AG04449 (cell line): ENCODE measurements around the gene NDUFAF5.
"Not testable (repeated sequence)": the region's sequence is repeated elsewhere in the genome, so short reads cannot be mapped to it uniquely, and the experiment has no call there.

Experiments used
- CTCF ChIA-PET: fragments of 350-600 bp; formaldehyde crosslinking; extraction: SDS; loops from one replicate; lab custom pipeline; 2021; ENCODE audit warnings: antibody characterized with exemption; lab: Yijun Ruan, JAX
- POLR2A ChIA-PET: fragments of 400-600, 350-600 bp; formaldehyde crosslinking; extraction: SDS; loops from one replicate; lab custom pipeline; 2020; ENCODE audit warnings: antibody characterized with exemption, inconsistent platforms; lab: Yijun Ruan, JAX
- DNase-seq: peaks from one replicate; pipeline ENCODE4 v3.0.0-alpha.2; 2010; ENCODE audit warnings: low read depth, low spot score
- H3K4me3 ChIP-seq: 2 replicates; pipeline ENCODE4 v1.5.1; 2011; ENCODE audit warnings: low read depth, mild to moderate bottlenecking, control low read depth, low read length
- CTCF ChIP-seq: IDR thresholded peaks from one replicate; pipeline ENCODE4 v1.5.1; 2011; ENCODE audit warnings: mild to moderate bottlenecking, moderate library complexity, low read length, control low read depth, inconsistent platforms; ENCODE audit not compliant: insufficient read depth; ENCODE audit errors: missing control alignments

The NDUFAF5 gene

GRCh38 chr20:13784893-13785715, at the start of gene NDUFAF5, which contains the start of gene ESF1:
TSS of gene NDUFAF5 (plus strand) at chr20:13785028. CDS start at chr20:13785069, 41 bp downstream.
TSS of gene ESF1 (minus strand) at chr20:13784919. CDS start at chr20:13783140, 1,779 bp downstream.
- ChIA-PET CTCF (interaction anchor here (0.7 to 3.3 kb wide), 10 partner anchors 8 to 666 kb away, joined by 3 to 27 read pairs (median 4); no protein-coding TSS in a partner anchor), POLR2A (interaction anchor here (0.6 to 1.6 kb wide), 2 partner anchors 11 to 13 kb away, joined by 4 read pairs; no protein-coding TSS in a partner anchor)
- DNase-seq = peak; percentile 81
- no peak for TF ChIP-seq CTCF
- peak within 1 kb of the TSS; percentile 90 for H3K4me3 ChIP-seq

- no peak overlapping the region for H3K4me3 ChIP-seq
- CTCF ChIA-PET = interaction anchor here (1.3 to 1.5 kb wide), 2 partner anchors 36 to 189 kb away, joined by 3 to 4 read pairs; no protein-coding TSS in a partner anchor
Measured at GRCh38 chr20:13735826-13736225, 49.0 kb upstream of the NDUFAF5 start.

GRCh38 chr20:13736436-13737191, 48.2 kb upstream of the NDUFAF5 start:
- POLR2A ChIA-PET = no interaction called here

More at GRCh38 chr20:13735826-13736225, 49.0 kb upstream of the NDUFAF5 start:
- DNase-seq = no peak
- POLR2A ChIA-PET = no interaction called here
- TF ChIP-seq CTCF = no peak

GRCh38 chr20:13738187-13738586, 46.6 kb upstream of the NDUFAF5 start:
- POLR2A ChIA-PET = not testable (repeated sequence)

More at GRCh38 chr20:13736436-13737191, 48.2 kb upstream of the NDUFAF5 start:
- no peak overlapping the region for H3K4me3 ChIP-seq
- CTCF ChIA-PET = interaction anchor here (1.3 to 1.5 kb wide), 3 partner anchors 18 to 190 kb away, joined by 3 to 4 read pairs (median 3); no protein-coding TSS in a partner anchor
- DNase-seq = peak; percentile 59
- TF ChIP-seq CTCF = no peak

GRCh38 chr20:13739731-13740649, 44.8 kb upstream of the NDUFAF5 start:
- no peak for DNase-seq
- no peak overlapping the region for H3K4me3 ChIP-seq
- no peak for TF ChIP-seq CTCF
- ChIA-PET POLR2A (no interaction called here), CTCF (interaction anchor here (0.9 to 1.1 kb wide), 2 partner anchors 37 to 621 kb away, joined by 3 read pairs; no protein-coding TSS in a partner anchor)

More at GRCh38 chr20:13738187-13738586, 46.6 kb upstream of the NDUFAF5 start:
- DNase-seq, H3K4me3 ChIP-seq: not testable (repeated sequence)
- CTCF ChIA-PET = interaction anchor here (1.4 kb wide), 1 partner anchor 17 kb away, joined by 3 read pairs; no protein-coding TSS in a partner anchor

GRCh38 chr20:13741879-13742278, 42.9 kb upstream of the NDUFAF5 start:
- DNase-seq = no peak
- no peak for TF ChIP-seq CTCF
- H3K4me3 ChIP-seq = no peak overlapping the region
- CTCF ChIA-PET = no interaction called here
- POLR2A ChIA-PET = no interaction called here
